Myocyte (in vitro differentiated cells): ENCODE measurements around the gene RICTOR. TPM values are rescaled to one million over a fixed set of nuclear protein-coding genes. Genes with fewer than 3 reads are reported as not detected.
A peak's percentile ranks its signal among the peaks of the same experiment; 100 is the strongest.

Source experiments
- DNase-seq: peaks from one replicate; pipeline ENCODE4 v3.0.0-alpha.2; 2012; ENCODE audit warnings: low read depth
- total RNA-seq: library from RNA; depleted of rRNA; stranded (reverse); fragments of >200 nt; gene quantifications from 2 replicates; pipeline ENCODE4 v1.2.3, GENCODE V29; 2014

RICTOR gene
- total RNA-seq, 1 donor from 2014 or later, result 28.5 TPM

- DNase-seq, result no peak
Observed at GRCh38 chr5:38940230-38940858, 133.9 kb downstream of the RICTOR start.

- no peak for DNase-seq
Observed at GRCh38 chr5:38938973-38939372, 135.2 kb downstream of the RICTOR start.

- no peak for DNase-seq
Observed at GRCh38 chr5:38938424-38938823, 135.8 kb downstream of the RICTOR start.

- no peak for DNase-seq
Observed at GRCh38 chr5:38936269-38936668, 137.9 kb downstream of the RICTOR start.

- DNase-seq, result no peak
Observed at GRCh38 chr5:38935437-38935836, 138.8 kb downstream of the RICTOR start.

- no peak for DNase-seq
Observed at GRCh38 chr5:38932854-38933408, 141.3 kb downstream of the RICTOR start.

- DNase-seq, result no peak
Observed at GRCh38 chr5:38931731-38932130, 142.5 kb downstream of the RICTOR start.

GRCh38 chr5:38929838-38930237 is 144.4 kb downstream of the RICTOR start:
- no peak for DNase-seq

GRCh38 chr5:38927470-38927869 is 146.7 kb downstream of the RICTOR start:
- no peak for DNase-seq

- DNase-seq, result no peak
Observed at GRCh38 chr5:38926121-38926520, 148.1 kb downstream of the RICTOR start.

GRCh38 chr5:38925154-38925925 is 148.9 kb downstream of the RICTOR start:
- peak; percentile 41 for DNase-seq

- no peak for DNase-seq
Observed at GRCh38 chr5:38923661-38924451, 150.3 kb downstream of the RICTOR start.

- peak; percentile 56 for DNase-seq
Observed at GRCh38 chr5:38922199-38922598, 152.0 kb downstream of the RICTOR start.

GRCh38 chr5:38921174-38921573 is 153.0 kb downstream of the RICTOR start:
- peak; percentile 51 for DNase-seq

- DNase-seq, result no peak
Observed at GRCh38 chr5:38916802-38917201, 157.4 kb downstream of the RICTOR start.

GRCh38 chr5:38913714-38914113 is 160.5 kb downstream of the RICTOR start:
- DNase-seq, result no peak

- DNase-seq, result no peak
Observed at GRCh38 chr5:38911933-38912332, 162.3 kb downstream of the RICTOR start.

- DNase-seq, result no peak
Observed at GRCh38 chr5:38906503-38906902, 167.7 kb downstream of the RICTOR start.

- no peak for DNase-seq
Observed at GRCh38 chr5:38905516-38905915, 168.7 kb downstream of the RICTOR start.

- DNase-seq, result no peak
Observed at GRCh38 chr5:38899936-38900335, 174.3 kb downstream of the RICTOR start.

- DNase-seq, result no peak
Observed at GRCh38 chr5:38896760-38897159, 177.4 kb downstream of the RICTOR start.

GRCh38 chr5:38892363-38892762 is 181.8 kb downstream of the RICTOR start:
- no peak for DNase-seq
